Measurements from ENCODE around the gene RAPSN. TPM values are rescaled to one million over a fixed set of nuclear protein-coding genes. Genes with fewer than 3 reads are reported as not detected.

RAPSN gene
- polyA plus RNA-seq, 1 donor from 2014 or later = not detected

DNA sequence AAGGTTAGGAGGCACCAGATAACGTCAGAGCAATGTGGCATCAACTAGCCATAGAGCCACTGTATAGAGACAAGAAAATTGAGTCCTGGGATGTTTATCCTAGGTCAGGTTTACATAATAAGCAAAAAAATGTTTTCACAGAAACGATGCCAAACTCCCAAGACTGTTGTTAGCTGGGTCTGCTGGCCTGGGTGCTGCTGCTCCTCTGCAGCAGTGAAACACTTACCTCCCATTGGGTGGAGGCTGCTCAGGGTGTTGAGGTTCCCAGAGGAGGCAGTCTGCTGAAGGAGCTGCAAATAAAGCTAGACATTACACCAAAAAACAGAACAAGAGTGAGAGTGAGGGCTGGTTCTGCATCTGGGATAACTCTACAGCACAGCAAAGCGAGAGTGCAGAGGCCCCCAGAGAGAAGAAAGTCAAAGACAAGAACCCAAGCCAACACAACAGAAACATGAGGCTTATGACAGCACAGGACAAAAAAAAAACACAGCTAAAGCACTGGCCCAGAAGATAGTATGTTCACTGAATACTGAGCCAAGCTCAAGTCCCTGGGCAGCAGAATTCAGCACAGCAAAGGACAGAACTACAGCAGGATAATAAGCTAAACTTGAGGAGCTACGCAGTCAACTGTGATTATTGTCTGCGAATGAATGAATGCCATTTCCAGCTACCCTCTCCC, 29.9 kb upstream of the RAPSN start:
- no peaks in the 10 kb centered on the region for H4K20me1 ChIP-seq (ENCODE audit: insufficient read depth)
- TF ChIP-seq EP300 (conservative IDR thresholded peaks at IDR 0.05; ENCODE audit: poor library complexity, severe bottlenecking) (no peak), MXI1 (conservative IDR thresholded peaks at IDR 0.05; ENCODE audit: poor library complexity, severe bottlenecking) (no peak), EZH2 (IDR thresholded peaks at IDR 0.05; ENCODE audit: borderline replicate concordance, insufficient read depth, low read length, poor library complexity, severe bottlenecking) (no peak), RAD21 (conservative IDR thresholded peaks at IDR 0.05) (no peak), TAF1 (IDR thresholded peaks at IDR 0.05; ENCODE audit: low read depth) (no peak), SMC3 (conservative IDR thresholded peaks at IDR 0.05; ENCODE audit: poor library complexity) (no peak), POLR2AphosphoS5 (IDR thresholded peaks at IDR 0.05) (no peak)
- TF ChIP-seq, protein P1, sequence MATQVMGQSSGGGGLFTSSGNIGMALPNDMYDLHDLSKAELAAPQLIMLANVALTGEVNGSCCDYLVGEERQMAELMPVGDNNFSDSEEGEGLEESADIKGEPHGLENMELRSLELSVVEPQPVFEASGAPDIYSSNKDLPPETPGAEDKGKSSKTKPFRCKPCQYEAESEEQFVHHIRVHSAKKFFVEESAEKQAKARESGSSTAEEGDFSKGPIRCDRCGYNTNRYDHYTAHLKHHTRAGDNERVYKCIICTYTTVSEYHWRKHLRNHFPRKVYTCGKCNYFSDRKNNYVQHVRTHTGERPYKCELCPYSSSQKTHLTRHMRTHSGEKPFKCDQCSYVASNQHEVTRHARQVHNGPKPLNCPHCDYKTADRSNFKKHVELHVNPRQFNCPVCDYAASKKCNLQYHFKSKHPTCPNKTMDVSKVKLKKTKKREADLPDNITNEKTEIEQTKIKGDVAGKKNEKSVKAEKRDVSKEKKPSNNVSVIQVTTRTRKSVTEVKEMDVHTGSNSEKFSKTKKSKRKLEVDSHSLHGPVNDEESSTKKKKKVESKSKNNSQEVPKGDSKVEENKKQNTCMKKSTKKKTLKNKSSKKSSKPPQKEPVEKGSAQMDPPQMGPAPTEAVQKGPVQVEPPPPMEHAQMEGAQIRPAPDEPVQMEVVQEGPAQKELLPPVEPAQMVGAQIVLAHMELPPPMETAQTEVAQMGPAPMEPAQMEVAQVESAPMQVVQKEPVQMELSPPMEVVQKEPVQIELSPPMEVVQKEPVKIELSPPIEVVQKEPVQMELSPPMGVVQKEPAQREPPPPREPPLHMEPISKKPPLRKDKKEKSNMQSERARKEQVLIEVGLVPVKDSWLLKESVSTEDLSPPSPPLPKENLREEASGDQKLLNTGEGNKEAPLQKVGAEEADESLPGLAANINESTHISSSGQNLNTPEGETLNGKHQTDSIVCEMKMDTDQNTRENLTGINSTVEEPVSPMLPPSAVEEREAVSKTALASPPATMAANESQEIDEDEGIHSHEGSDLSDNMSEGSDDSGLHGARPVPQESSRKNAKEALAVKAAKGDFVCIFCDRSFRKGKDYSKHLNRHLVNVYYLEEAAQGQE (IDR thresholded peaks at IDR 0.05; ENCODE audit: borderline replicate concordance) = no peak
- TF ChIP-seq, protein P2, sequence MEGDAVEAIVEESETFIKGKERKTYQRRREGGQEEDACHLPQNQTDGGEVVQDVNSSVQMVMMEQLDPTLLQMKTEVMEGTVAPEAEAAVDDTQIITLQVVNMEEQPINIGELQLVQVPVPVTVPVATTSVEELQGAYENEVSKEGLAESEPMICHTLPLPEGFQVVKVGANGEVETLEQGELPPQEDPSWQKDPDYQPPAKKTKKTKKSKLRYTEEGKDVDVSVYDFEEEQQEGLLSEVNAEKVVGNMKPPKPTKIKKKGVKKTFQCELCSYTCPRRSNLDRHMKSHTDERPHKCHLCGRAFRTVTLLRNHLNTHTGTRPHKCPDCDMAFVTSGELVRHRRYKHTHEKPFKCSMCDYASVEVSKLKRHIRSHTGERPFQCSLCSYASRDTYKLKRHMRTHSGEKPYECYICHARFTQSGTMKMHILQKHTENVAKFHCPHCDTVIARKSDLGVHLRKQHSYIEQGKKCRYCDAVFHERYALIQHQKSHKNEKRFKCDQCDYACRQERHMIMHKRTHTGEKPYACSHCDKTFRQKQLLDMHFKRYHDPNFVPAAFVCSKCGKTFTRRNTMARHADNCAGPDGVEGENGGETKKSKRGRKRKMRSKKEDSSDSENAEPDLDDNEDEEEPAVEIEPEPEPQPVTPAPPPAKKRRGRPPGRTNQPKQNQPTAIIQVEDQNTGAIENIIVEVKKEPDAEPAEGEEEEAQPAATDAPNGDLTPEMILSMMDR (IDR thresholded peaks at IDR 0.05; ENCODE audit: poor library complexity, severe bottlenecking) = no peak
- H3K36me3 ChIP-seq (ENCODE audit: insufficient read depth, low read length) = peaks cover 22% of the 10 kb centered on the region
- H3K4me2 ChIP-seq (ENCODE audit: low read length) = no peak overlapping the region
- H3K27me3 ChIP-seq (ENCODE audit: insufficient read depth, low read depth, low read length) = no peaks in the 10 kb centered on the region
- no peaks in the 10 kb centered on the region for H3K79me2 ChIP-seq (replicated peaks; ENCODE audit: insufficient read depth, low read length)
- no peaks in the 10 kb centered on the region for H3F3A ChIP-seq (ENCODE audit: insufficient read depth, low read length, poor library complexity, severe bottlenecking)
- no peak overlapping the region for H3K9ac ChIP-seq (ENCODE audit: low read length)
- H3K4me3 ChIP-seq (ENCODE audit: low read length) = no peak overlapping the region
- H2AFZ ChIP-seq (ENCODE audit: low read depth, low read length) = no peak overlapping the region
- no peak overlapping the region for H3K27ac ChIP-seq (ENCODE audit: low read length)
- no peaks in the 10 kb centered on the region for H3K9me3 ChIP-seq (ENCODE audit: low read length)
- H3K9me2 ChIP-seq (ENCODE audit: insufficient read depth, low read length) = no peaks in the 10 kb centered on the region

DNA sequence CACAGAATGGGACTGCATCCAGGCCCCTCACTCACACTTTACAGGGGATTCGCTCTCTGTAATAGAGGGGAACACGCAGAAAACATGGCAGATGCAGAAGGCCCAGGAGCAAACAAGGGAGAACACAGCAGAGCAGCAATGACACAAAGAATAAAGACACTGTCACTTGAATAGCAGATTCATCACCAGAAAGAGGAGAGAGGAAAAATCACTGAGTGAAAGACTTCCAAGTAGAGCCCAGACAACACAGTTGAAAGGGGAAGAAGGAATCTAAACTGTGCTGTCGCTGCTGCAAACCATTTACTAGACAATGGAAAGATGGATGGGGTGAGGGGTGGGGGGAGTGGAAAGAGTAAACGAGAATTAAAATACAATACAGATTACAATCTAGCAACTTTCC, 28.8 kb upstream of the RAPSN start:
- Histone ChIP-seq H3K4me2 (ENCODE audit: low read length) (no peak overlapping the region), H3K9me2 (ENCODE audit: insufficient read depth, low read length) (no peaks in the 10 kb centered on the region), H3K9me3 (ENCODE audit: low read length) (no peaks in the 10 kb centered on the region), H3K36me3 (ENCODE audit: insufficient read depth, low read length) (peaks cover 19% of the 10 kb centered on the region), H2AFZ (ENCODE audit: low read depth, low read length) (no peak overlapping the region), H3F3A (ENCODE audit: insufficient read depth, low read length, poor library complexity, severe bottlenecking) (no peaks in the 10 kb centered on the region), H3K27me3 (ENCODE audit: insufficient read depth, low read depth, low read length) (no peaks in the 10 kb centered on the region), H3K9ac (ENCODE audit: low read length) (no peak overlapping the region), H3K79me2 (replicated peaks; ENCODE audit: insufficient read depth, low read length) (no peaks in the 10 kb centered on the region), H3K4me3 (ENCODE audit: low read length) (no peak overlapping the region), H4K20me1 (ENCODE audit: insufficient read depth) (no peaks in the 10 kb centered on the region), H3K27ac (ENCODE audit: low read length) (no peak overlapping the region)
- TF ChIP-seq EP300 (conservative IDR thresholded peaks at IDR 0.05; ENCODE audit: poor library complexity, severe bottlenecking) (no peak), TAF1 (IDR thresholded peaks at IDR 0.05; ENCODE audit: low read depth) (no peak), SMC3 (conservative IDR thresholded peaks at IDR 0.05; ENCODE audit: poor library complexity) (no peak), MXI1 (conservative IDR thresholded peaks at IDR 0.05; ENCODE audit: poor library complexity, severe bottlenecking) (no peak), EZH2 (IDR thresholded peaks at IDR 0.05; ENCODE audit: borderline replicate concordance, insufficient read depth, low read length, poor library complexity, severe bottlenecking) (no peak), RAD21 (conservative IDR thresholded peaks at IDR 0.05) (no peak), POLR2AphosphoS5 (IDR thresholded peaks at IDR 0.05) (no peak)
- TF ChIP-seq, protein P1 (IDR thresholded peaks at IDR 0.05; ENCODE audit: borderline replicate concordance) = no peak
- TF ChIP-seq, protein P2 (IDR thresholded peaks at IDR 0.05; ENCODE audit: poor library complexity, severe bottlenecking) = no peak

All from neural cell (in vitro differentiated cells).